SIG-M5 treated with dmso at 0.1 percent for 504 hours (cell line): ENCODE data around the gene DNTTIP2.
A peak's percentile ranks its signal among the peaks of the same experiment; 100 is the strongest.
"Not testable (repeated sequence)": the region's sequence is repeated elsewhere in the genome, so short reads cannot be mapped to it uniquely, and the experiment has no call there.

Source experiments
- DNase-seq: peaks from one replicate; lab custom pipeline; 2025; ENCODE audit not compliant: unreplicated experiment; lab: John Stamatoyannopoulos, UW

DNTTIP2 gene

GRCh38 chr1:93878889-93879586 is at the start of gene DNTTIP2:
DNTTIP2 (minus strand) TSS chr1:93879206; CDS start chr1:93879148, 58 bp downstream.
- peak; percentile 76 for DNase-seq

GRCh38 chr1:93925206-93925605 is 46.2 kb upstream of the DNTTIP2 start:
- no peak for DNase-seq

GRCh38 chr1:93919780-93920179 is 40.8 kb upstream of the DNTTIP2 start:
- DNase-seq, result no peak

- no peak for DNase-seq
Measured at GRCh38 chr1:93917302-93917701, 38.3 kb upstream of the DNTTIP2 start.

GRCh38 chr1:93910880-93911279 is 31.9 kb upstream of the DNTTIP2 start:
- not testable (repeated sequence) for DNase-seq

GRCh38 chr1:93910305-93910704 is 31.3 kb upstream of the DNTTIP2 start:
- no peak for DNase-seq

- peak; percentile 81 for DNase-seq
Measured at GRCh38 chr1:93909146-93910050, 30.4 kb upstream of the DNTTIP2 start, which contains the start of gene GCLM. GCLM (minus strand) TSS chr1:93909430; CDS start chr1:93909163, 267 bp downstream.

- no peak for DNase-seq
Measured at GRCh38 chr1:93908394-93909145, 29.6 kb upstream of the DNTTIP2 start.

- DNase-seq, result no peak
Measured at GRCh38 chr1:93907718-93908117, 28.7 kb upstream of the DNTTIP2 start.

- DNase-seq, result no peak
Measured at GRCh38 chr1:93906480-93906879, 27.5 kb upstream of the DNTTIP2 start.

- DNase-seq, result no peak
Measured at GRCh38 chr1:93905734-93906133, 26.7 kb upstream of the DNTTIP2 start.

- DNase-seq, result no peak
Measured at GRCh38 chr1:93905051-93905450, 26.0 kb upstream of the DNTTIP2 start.

- DNase-seq, result peak; percentile 23
Measured at GRCh38 chr1:93904228-93904627, 25.2 kb upstream of the DNTTIP2 start.

- DNase-seq, result no peak
Measured at GRCh38 chr1:93900723-93901504, 21.9 kb upstream of the DNTTIP2 start.

GRCh38 chr1:93899543-93900207 is 20.7 kb upstream of the DNTTIP2 start:
- DNase-seq, result no peak

- no peak for DNase-seq
Measured at GRCh38 chr1:93888900-93889299, 9.9 kb upstream of the DNTTIP2 start.

- DNase-seq, result no peak
Measured at GRCh38 chr1:93882269-93882668, 3.3 kb upstream of the DNTTIP2 start.

- DNase-seq, result no peak
Measured at GRCh38 chr1:93880731-93881130, 1.7 kb upstream of the DNTTIP2 start.

GRCh38 chr1:93878501-93878888 is 511 bp downstream of the DNTTIP2 start:
- DNase-seq, result no peak

- DNase-seq, result no peak
Measured at GRCh38 chr1:93877529-93877928, 1.5 kb downstream of the DNTTIP2 start.
